ENCODE data around the gene EHD1.
A peak's percentile ranks its signal among the peaks of the same experiment; 100 is the strongest.
"Not testable (repeated sequence)": the region's sequence is repeated elsewhere in the genome, so short reads cannot be mapped to it uniquely, and the experiment has no call there.

Gene EHD1

GRCh38 chr11:64855596-64856304 lies 22.7 kb downstream of the EHD1 start:
- DNase-seq: no peak

- DNase-seq: peak; percentile 50
These were observed 23.6 kb downstream of the EHD1 start for GRCh38 chr11:64854534-64855502.

- DNase-seq: no peak
These were observed 24.3 kb downstream of the EHD1 start for GRCh38 chr11:64854157-64854533.

- peak; percentile 46 for DNase-seq
These were observed 24.7 kb downstream of the EHD1 start for GRCh38 chr11:64853709-64854108.

GRCh38 chr11:64852804-64853509 lies 25.5 kb downstream of the EHD1 start:
- no peak for DNase-seq

GRCh38 chr11:64851831-64852351 lies 26.5 kb downstream of the EHD1 start:
- no peak for DNase-seq

GRCh38 chr11:64850979-64851567 lies 27.3 kb downstream of the EHD1 start:
- DNase-seq: peak; percentile 59

- DNase-seq: no peak
These were observed 28.6 kb downstream of the EHD1 start for GRCh38 chr11:64849598-64850356.

GRCh38 chr11:64848826-64849597 lies 29.4 kb downstream of the EHD1 start:
- DNase-seq: peak; percentile 45

GRCh38 chr11:64848214-64848825 lies 30.1 kb downstream of the EHD1 start:
- no peak for DNase-seq

- peak; percentile 94 for DNase-seq
These were observed 31.3 kb downstream of the EHD1 start for GRCh38 chr11:64846998-64847666.

GRCh38 chr11:64845776-64846129 lies 32.7 kb downstream of the EHD1 start:
- DNase-seq: not testable (repeated sequence)

- DNase-seq: no peak
These were observed 33.2 kb downstream of the EHD1 start for GRCh38 chr11:64845129-64845775.

GRCh38 chr11:64844330-64845128 lies 33.9 kb downstream of the EHD1 start, which contains the start of gene CDC42BPG:
CDC42BPG (minus strand) TSS chr11:64844653; CDS start chr11:64844569, 84 bp downstream.
- peak; percentile 73 for DNase-seq

GRCh38 chr11:64843686-64844329 lies 34.6 kb downstream of the EHD1 start:
- DNase-seq: no peak

GRCh38 chr11:64842851-64843685 lies 35.4 kb downstream of the EHD1 start:
- DNase-seq: no peak

- DNase-seq: no peak
These were observed 36.1 kb downstream of the EHD1 start for GRCh38 chr11:64842366-64842759.
